ENCODE results near the gene PTPN12.

DNA sequence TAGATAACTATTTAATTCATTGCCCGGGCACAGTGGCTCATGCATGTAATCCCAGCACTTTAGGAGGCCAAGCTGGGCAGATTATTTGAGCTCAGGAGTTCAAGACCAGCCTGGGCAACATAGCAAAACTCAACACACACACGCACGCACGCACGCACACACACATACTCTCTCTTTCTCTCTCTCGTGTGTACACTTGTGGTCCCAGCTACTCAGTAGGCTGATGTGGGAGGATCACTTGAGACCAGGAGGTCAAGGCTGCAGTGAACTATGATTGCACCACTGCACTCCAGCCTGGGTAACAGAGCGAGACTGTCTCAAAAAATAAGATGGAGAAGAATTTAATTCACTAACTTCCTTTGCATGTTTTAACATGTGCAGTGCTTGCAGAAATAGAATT lies 38.1 kb downstream of the PTPN12 start:
- TF ChIP-seq CTCF (conservative IDR thresholded peaks at IDR 0.05; ENCODE audit: low read length) (no peak), EZH2phosphoT487 (IDR thresholded peaks at IDR 0.05; ENCODE audit: borderline replicate concordance) (no peak)
